DMS53 treated with DMSO at 0.1 percent for 48 hours (cell line): ENCODE results near the gene UBAC1.
"Not testable (repeated sequence)": the region's sequence is repeated elsewhere in the genome, so short reads cannot be mapped to it uniquely, and the experiment has no call there.

Experiments used
- DNase-seq: peaks from one replicate; lab custom pipeline; 2025; ENCODE audit not compliant: unreplicated experiment; lab: John Stamatoyannopoulos, UW

The UBAC1 gene

GRCh38 chr9:135903786-135904520, 57.2 kb downstream of the UBAC1 start:
- DNase-seq: no peak

DNA sequence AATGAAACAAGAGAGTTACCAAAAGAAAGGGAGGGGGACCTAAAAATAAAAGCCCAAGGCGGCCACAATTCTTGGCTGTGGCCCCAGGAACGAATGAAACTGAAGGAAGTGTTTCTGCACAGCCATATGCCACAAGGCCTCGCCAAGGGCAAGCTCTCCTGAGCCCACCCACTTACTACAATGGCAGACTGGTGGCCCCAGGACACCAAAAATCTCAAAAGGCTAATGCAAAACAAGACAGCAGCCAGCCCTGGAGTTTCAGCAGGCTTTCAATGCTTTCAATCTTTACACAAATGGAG, 57.9 kb downstream of the UBAC1 start:
- DNase-seq: no peak

GRCh38 chr9:135902655-135903357, 58.4 kb downstream of the UBAC1 start:
- DNase-seq: no peak

DNA sequence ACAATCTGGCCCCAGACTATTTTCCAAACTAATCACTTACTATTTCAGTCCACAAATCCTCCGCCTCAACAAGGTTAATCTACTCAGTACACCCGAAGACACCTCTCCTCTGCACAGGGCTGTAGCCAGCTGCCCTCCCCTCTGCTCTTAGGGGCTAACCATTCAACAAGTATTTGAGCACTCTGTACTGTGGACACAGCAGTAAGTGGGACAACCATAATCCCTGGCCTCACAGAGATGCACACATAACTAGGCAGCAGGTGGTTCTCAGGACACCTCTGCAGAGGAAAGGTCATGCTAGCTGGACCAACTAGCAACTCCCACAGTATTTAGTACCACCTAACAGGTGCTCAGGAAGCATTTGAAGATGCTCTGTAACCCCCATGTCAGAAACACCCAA, 59.3 kb downstream of the UBAC1 start:
- no peak for DNase-seq

DNA sequence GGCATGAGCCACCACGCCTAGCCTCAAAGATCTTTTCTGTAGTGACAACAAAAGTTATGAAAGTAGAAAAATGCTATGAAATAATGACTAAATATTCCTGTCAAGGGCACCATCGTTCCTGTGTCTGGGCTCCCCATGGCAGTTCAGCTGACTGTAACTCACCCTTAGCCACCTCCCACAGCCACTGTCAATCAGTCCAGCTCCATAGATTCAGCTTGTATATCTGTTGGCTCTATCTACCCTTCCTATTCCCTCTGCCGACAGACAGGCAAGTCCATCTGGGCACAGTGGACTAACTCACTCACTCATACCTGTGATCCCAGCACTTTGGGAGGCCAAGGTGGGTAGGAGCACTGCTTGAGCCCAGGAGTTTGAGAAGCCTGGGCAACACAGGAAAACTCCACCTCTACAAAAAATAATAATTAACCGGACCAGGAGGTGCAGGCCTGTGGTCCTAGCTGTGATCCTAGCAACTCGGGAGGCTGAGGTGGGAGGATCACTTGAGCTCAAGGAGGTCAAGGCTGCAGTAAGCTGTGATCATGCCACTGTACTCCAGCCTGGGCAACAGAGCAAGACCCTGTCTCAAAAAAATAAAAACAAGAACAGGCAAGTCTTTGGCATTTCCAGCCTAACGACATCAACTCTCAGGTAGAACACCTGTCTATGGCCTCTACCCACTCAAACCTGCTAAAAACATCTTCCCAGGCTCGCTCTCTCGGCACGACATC, 60.0 kb downstream of the UBAC1 start:
- no peak for DNase-seq

- no peak for DNase-seq
Observed at GRCh38 chr9:135898634-135899407, 62.4 kb downstream of the UBAC1 start.

GRCh38 chr9:135896626-135897025, 64.5 kb downstream of the UBAC1 start:
- no peak for DNase-seq

GRCh38 chr9:135896205-135896604, 65.0 kb downstream of the UBAC1 start:
- no peak for DNase-seq

GRCh38 chr9:135895202-135895848, 65.8 kb downstream of the UBAC1 start:
- DNase-seq: no peak

DNA sequence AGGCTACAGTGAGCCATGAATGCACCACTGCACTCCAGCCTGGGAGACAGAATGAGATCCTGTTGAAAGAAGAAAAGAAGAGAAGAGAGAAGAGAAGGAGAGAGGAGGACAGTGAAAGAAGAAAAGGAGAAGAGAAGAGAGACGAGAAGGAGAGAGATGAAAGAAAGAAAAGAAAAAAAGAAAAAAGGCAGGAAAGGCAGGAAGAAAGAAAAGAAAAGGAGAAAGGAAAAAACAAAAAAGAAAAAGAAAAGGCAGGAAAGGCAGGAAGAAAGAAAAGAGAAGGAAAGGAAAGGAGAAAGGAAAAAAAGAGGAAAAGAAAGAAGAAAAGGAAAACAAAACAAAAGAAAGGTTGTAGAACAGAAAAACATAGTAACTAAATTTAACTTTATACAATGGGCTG, 68.1 kb downstream of the UBAC1 start:
- no peak for DNase-seq

DNA sequence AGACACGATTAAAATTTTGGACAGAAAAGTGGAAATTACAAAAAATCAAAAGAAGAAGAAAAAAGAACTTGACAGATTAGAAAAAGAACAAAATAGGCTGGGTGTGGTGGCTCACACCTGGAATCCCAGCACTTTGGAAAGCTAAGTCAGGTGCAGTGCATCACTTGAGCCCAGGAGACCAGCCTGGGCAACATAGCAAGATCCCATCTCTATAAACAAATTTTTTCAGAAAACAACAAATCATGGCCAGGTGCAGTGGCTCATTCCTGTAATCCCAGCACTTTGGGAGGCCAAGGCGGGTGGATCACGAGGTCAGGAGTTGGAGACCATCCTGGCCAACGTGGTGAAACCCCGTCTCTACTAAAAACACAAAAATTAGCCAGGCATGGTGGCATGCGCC, 68.8 kb downstream of the UBAC1 start:
- not testable (repeated sequence) for DNase-seq

DNA sequence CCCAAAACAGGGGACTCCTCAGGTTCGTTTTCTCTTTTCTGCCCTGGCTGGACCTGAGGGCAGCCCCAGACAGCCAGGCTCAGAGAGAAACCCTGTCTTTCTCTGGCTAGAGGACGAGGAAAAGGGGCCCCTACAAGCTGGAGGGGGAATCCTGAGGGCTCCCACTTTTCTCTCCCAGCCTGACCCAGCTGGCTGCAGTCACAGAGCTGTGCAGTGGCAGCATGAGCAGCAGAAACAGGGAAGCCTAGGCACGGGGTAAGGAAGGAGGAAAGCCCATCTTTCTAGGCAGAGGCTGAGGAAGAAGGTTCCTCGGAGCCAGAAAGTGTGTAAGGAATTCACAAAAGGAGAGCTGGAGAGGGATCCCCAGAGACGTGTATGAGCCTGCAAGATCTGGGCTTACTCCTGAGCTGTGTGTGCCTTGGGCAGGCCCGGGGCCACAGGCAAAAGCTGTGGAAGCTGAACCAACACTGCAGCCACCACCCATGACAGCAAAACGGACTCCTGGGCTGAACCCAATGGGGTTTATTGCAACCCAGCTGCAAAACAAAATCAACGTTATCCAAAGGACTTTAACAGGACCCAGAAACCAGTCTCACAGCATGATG, 70.0 kb downstream of the UBAC1 start:
- DNase-seq: no peak

- no peak for DNase-seq
Observed at GRCh38 chr9:135890190-135891026, 70.8 kb downstream of the UBAC1 start.

DNA sequence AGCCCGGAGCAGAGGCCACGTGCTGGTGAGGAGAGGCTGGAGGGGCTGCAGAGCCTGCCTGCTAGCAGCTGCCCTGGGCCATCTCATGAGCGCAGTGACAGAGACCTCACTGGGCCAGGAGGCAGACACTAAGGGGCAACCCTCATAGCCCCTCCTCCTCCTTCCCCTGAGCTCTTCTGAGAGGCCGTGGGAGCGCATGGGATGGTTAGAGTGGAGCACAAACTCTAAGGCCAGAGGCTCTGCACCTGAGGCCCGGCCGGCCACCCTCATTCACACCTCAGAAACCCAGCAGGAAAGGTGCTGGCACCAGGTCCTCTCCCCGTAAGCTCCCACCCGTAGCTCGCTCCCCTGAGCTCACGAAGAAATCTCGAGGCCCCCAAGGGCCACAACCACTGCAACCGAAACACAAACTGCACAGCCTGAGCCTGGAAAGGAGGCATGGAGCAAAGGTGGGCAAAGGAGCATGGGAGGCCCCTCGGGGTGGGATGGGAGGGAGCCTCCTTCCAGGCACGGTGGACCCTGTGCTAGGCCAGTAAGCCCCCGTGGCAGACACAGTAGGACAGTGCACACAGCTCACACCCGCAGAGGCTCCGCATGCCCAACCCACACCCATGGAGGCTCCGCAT, 71.5 kb downstream of the UBAC1 start:
- DNase-seq: no peak

- no peak for DNase-seq
Observed at GRCh38 chr9:135888766-135889394, 72.3 kb downstream of the UBAC1 start.

DNA sequence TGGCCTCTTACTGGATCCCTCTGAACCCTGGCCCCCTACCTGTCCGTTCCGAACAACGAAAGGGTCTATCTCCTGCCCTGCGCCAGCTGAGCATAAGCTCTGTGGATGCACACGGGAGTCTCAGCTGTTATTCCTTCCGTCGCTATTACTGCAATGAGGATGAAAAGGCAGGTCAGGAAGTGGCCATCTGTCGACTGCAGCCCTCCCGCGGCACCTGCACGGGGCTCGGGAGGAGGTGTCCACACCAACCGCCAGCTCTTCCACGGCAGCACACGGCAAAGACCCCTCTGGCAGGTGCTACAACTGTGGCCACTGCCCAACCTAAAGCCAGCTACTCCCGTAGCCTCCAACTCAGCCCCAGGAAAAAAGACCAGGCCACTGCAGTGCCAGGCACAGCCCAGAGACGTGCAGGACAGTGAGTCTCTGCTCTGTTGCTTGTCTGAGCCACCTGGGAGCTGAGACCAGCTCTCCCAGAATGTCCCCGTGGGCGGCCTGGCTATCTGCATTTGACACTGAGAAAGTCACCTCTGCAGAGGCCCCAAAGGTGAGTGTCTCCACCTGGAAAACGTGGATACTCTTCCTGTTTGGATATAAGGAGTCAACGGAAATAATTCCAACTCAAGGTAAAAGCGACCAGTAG, 72.9 kb downstream of the UBAC1 start:
- DNase-seq: no peak

GRCh38 chr9:135887585-135888050, 73.6 kb downstream of the UBAC1 start:
- DNase-seq: no peak

GRCh38 chr9:135887021-135887507, 74.1 kb downstream of the UBAC1 start:
- no peak for DNase-seq
